HG03565 (cell line): Measurements from ENCODE around the gene SCGB3A2.

Experiments used
- ATAC-seq: cut with Tn5 transposase; IDR thresholded peaks from one replicate; pipeline ENCODE4 v1.9.1; 2021; ENCODE audit warnings: mild to moderate bottlenecking, moderate library complexity; ENCODE audit not compliant: unreplicated experiment

Gene SCGB3A2, protein sequence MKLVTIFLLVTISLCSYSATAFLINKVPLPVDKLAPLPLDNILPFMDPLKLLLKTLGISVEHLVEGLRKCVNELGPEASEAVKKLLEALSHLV

DNA sequence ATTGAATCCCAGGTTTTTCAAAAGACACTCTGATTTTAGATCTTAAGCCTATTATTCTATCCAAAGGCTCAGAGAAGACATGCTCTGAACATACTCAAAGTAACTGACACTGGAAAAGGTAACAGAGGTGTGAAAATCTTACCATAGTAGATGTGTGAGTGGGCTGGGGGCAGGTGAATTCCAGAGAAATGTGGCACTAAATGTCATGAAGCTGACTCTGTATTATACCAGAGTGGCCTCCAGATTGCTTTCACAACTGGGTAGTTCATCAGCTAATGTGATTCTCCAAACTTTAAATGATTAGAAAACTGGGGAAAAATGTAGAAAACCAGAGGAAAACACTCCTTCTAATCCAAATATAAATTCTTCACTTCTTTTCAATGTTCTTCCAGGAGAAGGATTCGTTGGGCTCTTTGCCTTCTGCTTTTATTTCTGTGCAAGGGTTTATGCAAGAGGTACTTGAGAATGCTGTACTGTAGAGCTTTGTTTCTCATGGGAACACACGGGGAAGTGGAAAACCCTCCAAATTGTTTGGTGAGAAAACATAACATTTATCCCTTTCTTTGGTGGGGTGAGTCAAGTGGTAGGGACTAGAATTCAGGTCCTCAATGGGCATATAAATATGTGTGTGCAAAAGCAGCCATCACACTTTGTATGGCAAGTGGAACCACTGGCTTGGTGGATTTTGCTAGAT, at the start of gene SCGB3A2:
Gene SCGB3A2 (plus strand): TSS at position 646 of the 694 bp plus-strand sequence. CDS start 93 bp downstream, outside the sequence.
- ATAC-seq: no peak

DNA sequence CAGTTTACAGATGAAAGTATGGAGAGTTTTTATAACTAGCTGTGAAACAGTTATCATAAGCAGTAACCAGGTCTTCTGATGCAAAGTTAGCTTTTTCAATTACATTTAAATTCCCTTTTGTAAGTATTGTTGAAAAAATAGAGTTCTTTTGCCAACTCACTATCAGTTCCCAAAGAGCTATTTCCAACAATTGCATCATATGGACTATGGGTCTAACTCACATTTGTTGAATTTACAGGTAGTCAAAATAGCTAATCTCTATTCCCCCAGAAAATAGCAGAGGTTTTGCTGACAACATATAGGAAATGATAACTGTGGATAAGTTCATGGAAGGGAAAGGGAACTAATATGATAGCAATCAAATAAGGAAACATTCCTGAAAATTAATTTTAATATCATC, 48.5 kb upstream of the SCGB3A2 start:
- no peak for ATAC-seq

DNA sequence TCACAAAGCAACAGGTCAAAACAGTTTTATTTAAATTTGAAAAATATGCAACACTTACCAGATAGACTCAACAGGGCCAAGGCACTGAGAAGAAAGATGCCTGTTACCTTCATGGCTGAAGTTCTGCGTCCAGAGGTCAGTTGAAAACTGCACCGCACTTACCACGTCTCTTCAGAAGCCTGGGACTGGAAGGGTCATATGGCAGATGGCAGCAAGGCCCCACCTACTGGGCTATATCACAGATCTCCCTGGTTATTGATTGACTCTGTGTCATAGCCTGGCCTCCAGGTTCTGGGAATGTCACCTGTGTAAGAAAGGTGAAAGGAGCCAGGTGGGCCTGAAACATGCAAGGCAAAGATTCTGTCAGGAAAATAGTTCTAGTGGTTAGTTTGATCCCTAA, 47.0 kb upstream of the SCGB3A2 start, which contains the start of gene SPINK1:
Gene SPINK1 (minus strand): TSS at position 207 of the 400 bp plus-strand sequence. CDS start 94 bp downstream, at position 113.
- ATAC-seq: no peak

DNA sequence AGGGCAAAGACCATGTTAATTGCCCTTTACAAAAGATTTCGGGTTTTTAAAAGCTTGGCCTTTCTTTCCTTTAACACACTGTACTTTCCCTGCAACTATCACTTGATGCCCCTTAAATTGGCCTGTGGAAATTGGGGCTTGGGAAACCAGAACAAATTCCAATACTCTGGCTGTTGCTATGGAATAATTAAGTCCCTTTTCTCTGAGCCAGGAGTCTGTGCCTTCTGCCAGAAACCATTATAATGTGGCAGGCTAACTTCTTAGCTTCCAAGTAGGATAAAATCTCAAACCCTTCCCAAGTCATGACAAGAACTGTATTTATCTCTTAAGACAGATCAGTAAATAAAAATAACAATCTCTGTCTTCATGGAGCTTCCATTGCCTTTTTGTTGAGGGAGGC, 46.0 kb upstream of the SCGB3A2 start:
- no peak for ATAC-seq

DNA sequence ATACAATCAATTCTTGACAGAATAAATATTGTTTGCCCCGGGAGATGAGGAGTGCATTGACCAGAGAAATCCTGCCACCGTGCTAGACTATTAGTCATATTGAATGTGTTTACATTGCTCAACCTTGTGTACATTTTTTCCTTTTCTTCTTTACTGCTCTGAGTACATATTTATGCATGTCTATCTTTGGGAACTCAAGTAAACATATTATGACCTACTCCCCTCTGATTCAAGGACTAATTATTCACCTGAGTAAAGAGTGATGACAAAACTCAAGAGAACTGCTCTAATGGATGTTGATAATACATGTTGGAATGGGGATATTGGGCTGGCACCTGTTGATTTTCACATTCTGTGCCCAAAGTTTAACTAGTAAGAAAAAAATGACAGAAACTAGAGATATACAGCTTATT, 43.1 kb upstream of the SCGB3A2 start:
- no peak for ATAC-seq

DNA sequence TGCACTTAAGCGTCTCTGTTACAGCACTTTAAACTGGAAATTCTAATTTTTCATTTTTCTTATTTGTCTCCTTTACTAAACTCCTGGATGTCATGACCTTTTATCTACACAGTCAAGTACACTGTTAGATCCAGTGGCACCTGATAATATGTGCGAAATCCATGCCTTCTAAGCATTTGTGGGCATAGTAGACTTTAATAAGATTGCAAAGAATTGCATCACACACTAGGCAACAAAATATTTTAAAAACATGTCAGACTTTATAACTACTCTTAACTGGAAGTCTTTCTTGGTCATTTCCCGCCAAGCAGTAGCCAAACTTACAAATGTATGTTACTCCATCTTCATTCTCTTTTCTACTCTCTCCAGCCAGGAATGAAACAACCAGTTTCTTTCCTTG, 42.1 kb upstream of the SCGB3A2 start:
- no peak for ATAC-seq

DNA sequence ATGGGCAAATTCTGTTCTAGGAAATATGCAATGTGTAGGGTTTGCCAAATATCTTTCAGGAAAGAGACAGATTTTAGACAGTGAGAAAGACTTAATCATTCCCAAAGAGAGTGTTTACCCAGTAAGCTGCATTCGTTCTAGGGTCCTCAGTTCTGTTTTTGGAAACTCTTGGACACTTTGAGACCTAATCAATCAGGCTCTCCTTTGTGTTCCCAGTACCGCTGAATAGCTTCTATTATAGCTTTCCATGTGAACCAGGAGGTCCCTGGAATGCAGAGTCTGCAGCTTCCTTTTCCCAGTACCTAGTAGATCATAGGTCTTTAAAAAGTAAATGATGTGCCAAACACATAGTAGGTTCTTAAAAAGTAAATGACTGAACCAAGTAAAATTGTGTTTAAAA, 35.6 kb upstream of the SCGB3A2 start:
- no peak for ATAC-seq

DNA sequence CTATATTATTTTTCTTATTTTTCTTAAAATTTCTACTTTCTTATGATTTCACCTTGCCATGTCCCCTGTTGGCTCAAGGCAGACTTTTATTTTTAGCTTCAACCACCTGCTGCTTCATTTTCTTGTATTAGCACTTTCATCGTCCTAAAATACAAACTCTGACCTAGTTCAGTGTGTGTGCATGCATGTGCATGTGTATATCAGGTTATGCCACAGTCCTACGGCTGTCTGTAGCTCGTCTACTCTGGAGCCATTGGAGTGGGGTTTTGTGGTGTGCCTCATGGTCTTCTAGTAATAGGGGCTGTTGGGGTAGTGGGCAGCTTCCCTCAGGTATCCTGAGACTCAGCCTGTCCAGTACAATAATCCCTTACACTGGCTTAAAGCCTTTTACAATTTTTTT, 33.7 kb upstream of the SCGB3A2 start:
- no peak for ATAC-seq

DNA sequence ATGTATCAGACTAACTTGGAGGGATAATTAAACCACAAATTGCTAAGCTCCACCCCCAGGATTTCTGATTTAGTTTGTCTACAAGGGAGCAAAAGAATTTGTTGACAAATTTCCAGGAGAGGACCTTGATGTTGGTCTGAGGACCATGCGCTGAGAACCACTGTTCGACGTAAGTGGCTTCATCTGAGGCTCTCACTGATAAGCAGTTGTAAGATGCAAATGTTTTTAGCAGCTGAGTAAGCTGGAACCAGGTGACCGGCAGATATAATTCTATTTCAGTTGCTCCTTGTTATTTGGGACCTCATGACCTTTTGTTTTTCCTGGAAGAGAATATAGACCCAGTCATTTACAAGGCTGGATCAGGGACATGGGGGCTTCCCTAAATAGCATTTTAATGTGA, 32.9 kb upstream of the SCGB3A2 start:
- no peak for ATAC-seq

DNA sequence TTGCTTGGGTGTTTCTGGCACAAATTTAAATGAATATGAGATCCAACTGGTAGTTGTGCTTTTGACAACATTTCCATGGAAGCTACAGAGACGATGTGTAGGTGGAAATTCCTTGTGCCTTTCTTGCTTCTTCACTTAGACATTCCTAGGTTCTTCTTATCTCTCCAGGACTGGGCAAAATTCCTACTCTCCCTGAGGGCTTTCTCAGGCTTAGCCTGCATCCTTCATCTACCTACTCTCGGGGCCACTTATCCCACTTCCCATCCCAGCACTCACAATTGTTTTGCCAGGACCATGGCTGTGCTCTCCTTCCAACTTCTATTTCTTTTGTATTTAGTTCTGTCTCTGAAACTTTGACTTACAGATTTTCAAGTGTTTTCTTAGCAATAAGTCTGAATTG, 29.3 kb upstream of the SCGB3A2 start:
- ATAC-seq: no peak

DNA sequence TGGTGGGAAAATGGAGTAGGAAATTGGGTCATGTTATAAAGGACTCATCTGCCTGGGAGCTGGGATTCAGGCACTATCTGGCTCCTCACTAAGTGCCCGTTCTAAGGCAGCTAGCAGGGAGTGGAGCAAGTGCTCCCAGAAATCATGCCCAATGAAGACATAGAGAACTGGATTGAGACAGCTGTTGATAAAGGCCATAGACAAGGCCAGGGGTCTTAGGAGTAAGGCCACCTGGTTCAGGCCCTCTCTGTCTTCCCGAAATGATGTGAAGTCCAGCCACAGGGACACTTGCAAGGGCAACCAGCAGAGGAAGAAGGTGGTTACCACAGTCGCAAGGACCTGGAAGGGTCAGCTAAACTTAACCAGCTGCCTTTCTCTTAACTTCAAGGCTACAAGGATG, 26.9 kb upstream of the SCGB3A2 start:
- ATAC-seq: no peak

DNA sequence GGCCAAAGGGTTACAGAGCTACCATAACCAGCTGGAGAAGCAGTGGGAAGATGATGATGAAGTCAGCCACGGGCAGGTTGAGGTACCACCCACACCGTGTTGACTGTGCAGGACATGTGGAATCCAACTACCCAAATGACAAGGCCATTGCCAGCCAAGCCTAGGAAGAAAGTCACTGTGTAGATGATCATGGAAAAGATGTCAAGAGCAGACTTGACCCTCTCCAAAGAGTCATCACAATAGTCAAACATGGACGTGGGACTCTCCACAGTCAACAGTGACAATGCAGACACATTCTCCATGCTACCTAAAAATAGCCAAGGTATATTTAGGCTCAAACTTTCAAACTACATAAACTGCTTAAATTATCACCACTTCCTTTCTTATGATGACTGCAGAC, 26.1 kb upstream of the SCGB3A2 start:
- no peak for ATAC-seq

DNA sequence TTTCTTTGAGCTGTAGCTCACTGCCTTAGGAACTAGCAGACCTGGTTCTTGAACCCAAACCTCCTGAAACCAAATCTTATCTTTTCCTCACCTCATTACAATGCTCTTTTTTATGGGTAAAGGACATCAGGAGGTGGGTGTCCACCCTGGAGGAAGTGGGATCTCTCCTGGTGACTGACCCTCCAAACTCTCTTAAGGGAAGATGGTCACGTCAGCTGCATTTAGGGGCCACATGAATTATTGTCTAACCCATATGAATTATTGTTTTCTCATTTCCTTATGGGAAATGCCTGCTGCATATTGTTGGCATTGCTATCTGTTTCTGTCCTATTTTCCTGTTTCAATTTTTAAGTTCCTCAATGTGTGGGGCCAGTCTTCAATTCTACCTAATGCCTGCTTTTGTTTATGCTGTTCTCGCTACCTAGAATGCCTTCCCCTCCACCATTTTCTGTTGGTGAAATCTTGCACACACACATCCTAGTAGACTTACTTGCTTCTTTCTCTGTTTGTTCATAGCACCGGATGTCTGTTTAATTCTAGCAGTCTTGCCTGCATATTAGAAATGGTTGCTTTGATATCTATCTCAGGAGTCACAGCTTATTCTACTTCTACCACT, 25.0 kb upstream of the SCGB3A2 start:
- no peak for ATAC-seq

DNA sequence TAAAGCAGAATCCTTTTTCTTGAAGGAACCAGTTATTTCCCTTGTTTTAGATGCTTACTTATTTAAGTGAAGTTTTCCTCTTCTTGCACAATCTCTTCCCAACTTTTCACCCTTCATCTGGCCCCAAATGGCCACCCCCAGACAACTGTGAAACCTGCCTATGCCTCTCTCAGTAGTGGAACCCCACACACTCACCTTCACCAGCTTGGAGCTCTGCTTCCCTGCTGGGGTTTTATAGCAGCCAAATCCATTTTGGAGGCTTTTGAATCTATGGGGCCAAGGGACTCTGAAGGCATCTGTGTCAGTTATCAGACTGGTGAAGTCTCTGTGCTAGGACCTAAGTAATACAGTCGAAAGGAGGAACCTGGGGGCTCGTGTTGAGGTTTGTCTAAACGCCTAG, 24.2 kb upstream of the SCGB3A2 start:
- ATAC-seq: no peak

DNA sequence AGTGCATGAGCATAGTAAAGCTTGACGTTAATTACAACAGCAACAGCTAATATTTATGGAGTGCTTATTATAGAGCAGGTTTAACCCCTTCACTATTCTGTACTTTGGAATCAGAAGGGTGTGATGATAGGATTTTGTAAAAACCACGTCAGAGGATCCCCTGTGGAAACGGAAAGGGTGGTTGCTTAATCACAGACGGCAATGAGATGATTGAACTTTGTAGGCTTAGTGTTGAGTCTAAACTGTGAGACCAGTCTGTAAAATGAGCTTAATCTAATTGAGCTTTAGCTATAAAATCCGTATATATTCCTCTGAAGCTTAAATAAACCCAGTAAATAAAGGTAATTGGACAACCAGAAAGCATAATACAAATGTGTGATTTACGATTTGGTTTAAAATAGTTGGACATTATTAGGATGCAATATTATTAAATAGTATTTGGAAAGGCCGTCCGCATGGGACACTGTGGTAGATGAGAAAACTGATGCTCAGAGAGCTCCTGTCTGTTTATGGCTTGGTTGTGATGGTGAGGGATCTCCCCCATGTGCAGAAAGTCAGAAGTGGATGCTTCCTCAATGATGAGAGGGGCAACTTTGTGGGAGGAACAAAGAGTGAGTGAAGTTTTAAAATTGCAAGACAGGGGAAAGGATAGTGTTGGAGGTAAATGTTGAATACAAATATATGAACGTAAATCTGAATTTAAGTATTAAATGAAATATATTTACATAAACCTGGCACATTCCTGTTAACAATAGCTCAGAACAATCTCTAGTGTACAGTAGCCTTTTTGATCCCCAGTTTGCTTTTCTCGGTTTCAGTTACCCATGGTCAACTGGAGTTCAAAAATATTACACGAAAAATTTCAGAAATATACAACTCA, 23.4 kb upstream of the SCGB3A2 start:
- ATAC-seq: no peak

DNA sequence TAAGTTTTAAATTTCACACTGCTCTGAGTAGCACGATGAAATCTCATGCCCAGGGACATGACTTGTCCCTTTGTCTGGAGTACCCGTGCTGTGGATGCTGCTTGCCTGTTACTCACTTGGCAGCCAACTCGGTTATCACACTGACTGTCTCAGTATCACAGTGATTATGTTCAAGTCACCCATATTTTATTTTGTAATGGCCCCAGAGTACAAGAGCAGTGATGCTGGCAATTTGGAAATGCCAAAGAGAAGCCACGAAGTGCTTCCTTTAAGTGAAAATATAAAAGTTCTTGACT, 22.8 kb upstream of the SCGB3A2 start:
- no peak for ATAC-seq

DNA sequence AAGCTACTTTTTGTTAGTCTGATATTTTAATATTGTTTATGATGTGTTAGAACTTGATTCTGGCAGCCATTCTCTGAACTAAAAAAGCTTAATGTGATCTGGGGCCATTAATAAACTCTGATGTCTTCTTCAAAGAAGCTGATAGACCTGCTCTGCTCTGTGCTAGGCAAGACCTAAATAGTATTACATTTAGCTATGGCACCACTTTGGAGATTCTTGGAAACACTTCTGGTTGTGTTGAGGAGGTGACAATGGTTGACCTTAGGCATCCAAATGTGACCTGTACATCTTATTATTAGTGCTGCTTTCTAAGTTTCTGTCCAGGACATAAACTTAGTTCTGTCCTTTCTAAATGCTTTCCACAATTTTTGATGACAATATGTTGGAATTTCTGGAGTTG, 21.7 kb upstream of the SCGB3A2 start:
- no peak for ATAC-seq

DNA sequence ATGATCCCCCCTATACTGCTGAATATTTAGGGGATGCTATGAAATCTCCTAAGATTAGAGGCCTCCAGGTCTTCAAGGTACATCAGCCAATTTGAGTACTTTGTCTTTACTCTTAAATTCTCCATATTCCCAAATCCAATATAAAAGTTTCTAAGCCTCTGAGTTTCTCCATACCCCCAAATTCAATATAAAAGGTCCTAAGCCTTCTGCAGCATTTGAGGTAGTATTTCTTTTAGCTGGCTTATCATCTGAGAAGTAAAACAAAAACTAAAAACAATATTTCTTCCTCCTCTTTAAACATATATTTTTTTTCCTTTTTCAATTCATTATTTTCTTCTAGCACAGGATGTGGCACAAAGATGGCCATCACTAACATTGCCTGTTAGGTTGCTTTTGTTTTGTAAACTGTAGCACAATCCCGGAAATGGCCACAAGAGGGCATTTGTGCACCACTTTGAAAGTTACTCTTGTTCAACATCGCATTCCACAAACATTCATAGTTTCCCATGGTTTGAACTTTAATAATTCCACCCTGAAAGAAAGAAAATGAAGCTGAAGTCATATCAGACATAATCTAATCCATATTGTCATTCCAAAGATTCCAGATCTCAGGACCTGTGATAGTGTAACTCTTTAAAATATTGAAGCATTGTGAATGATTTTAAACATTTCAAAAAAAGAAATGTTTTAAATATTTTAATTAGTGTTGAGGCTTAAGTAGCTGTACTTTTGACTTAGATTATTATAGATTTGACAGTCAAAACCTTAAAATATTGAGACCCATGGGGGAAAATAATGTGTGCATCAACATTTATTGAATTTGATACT, 21.0 kb upstream of the SCGB3A2 start:
- peak; percentile 96 for ATAC-seq

DNA sequence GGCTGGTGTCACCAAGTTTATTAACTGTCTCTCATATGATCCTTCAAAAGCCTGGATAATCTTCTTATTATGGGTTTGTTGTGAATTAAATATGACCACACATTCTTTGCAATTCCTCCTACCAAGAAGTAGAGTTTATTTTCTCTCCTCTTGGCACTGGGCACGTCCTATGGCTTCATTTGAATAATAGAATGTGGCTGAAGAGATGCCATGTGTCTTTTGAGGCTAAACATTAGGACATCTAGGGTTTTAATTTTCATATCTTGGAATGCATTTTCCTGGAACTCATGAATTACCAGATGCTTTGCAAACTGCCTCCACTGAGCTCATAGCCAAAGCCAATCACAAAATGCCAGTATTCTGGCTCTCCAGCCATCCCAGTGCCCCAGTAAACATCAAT, 19.9 kb upstream of the SCGB3A2 start:
- no peak for ATAC-seq

DNA sequence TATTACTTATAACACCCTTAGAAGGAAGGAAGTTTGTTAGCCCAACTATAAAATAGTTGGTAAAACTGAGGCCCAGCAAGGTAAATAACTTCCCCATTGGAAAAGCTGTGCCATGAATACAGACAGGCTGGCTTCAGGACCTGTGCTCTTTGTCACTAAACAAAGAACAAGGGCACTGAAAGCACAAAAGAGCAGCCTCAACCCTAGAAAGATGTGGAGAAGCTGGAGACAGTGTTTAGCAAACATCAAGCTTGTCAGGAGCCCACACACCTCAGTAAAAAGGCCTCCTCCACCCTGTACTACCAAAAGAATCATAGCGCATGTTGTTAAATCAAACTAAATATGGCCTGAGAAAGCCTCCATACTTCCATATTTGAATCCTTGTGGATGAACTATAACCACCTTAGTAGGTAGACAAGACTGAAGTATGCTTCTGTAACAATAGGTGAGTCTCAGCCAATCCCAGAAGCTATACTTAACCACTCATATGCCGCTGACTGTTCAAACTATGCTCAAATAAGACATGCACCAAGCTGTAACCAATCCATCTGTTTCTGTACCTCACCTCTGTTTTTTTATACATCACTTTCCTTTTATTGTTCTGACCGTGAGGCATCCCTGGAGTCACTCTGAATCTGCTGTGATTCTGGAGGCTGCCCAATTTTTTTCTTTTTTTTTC, 18.4 kb upstream of the SCGB3A2 start:
- ATAC-seq: no peak
